HEK293T (cell line): ENCODE data around the gene DOK5.

Experiments
- FOXA1 ChIP-seq: fragments of 450-650 bp; IDR thresholded peaks from 2 replicates; pipeline ENCODE4 v1.6.1; 2016; ENCODE audit warnings: mild to moderate bottlenecking
- HDGF ChIP-seq: fragments of 450-650 bp; IDR thresholded peaks from 2 replicates; pipeline ENCODE4 v1.6.1; 2017; ENCODE audit warnings: antibody characterized with exemption, borderline replicate concordance
- SP1 ChIP-seq: fragments of 450-650 bp; IDR thresholded peaks from 2 replicates; pipeline ENCODE4 v1.6.1; 2017

GRCh38 chr20:54620611-54621010 is 145.2 kb downstream of the DOK5 start:
- TF ChIP-seq SP1 (no peak), HDGF (no peak), FOXA1 (no peak)
